ENCODE results near the gene MMP14.

- no peak for TF ChIP-seq EZH2 (IDR thresholded peaks at IDR 0.05; ENCODE audit: borderline replicate concordance, low read length)
- no peak for TF ChIP-seq CTCF (conservative IDR thresholded peaks at IDR 0.05 in 1 of 2, IDR thresholded peaks at IDR 0.05 in 1 of 2; ENCODE audit: extremely low read depth in 1 of 2, insufficient read depth in 1 of 2, low read depth in 1 of 2, low read length in 2 of 2)
Measured at GRCh38 chr14:22884076-22884737, 47.8 kb downstream of the MMP14 start.

Measured in mammary epithelial cell (primary cell).